Measurements from ENCODE around the gene BCL2L13. TPM values are rescaled to one million over a fixed set of nuclear protein-coding genes. Genes with fewer than 3 reads are reported as not detected.
A peak's percentile ranks its signal among the peaks of the same experiment; 100 is the strongest.

BCL2L13 gene
- total and polyA plus RNA-seq, 2 experiments from 2014 or later: 34.4 to 38.6 TPM

DNA sequence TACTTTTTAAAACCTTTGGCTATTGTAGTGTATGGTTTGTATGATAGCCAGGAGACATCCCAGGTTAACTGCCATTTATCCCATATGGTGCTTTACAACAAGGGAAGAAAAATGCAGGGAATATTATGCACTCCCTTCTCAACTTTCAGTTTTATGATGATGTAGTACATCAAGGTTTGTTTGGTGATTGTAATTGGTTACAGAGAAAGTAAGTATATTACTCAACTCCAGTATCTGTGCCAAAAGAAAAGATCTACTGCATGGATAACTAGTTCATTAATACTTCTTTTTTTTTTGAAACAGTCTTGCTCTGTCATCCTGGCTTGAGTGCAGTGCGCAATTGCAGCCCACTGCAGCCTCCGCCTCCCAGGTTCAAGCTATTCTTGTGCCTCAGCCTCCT lies 65.3 kb downstream of the BCL2L13 start:
- no peaks in the 10 kb centered on the region for H3K36me3 ChIP-seq (replicated peaks; ENCODE audit: insufficient read depth, low read depth)
- no peaks in the 10 kb centered on the region for H4K20me1 ChIP-seq (ENCODE audit: insufficient read depth, poor library complexity, severe bottlenecking)
- H3K4me1 ChIP-seq (ENCODE audit: insufficient read depth): peaks cover 3% of the 10 kb centered on the region
- peaks cover 5% of the 10 kb centered on the region for H3K79me2 ChIP-seq
- no peak overlapping the region for H2AFZ ChIP-seq
- DNase-seq (ENCODE audit: low spot score): no peak
- TF ChIP-seq EZH2phosphoT487 (IDR thresholded peaks at IDR 0.05; ENCODE audit: low read depth, severe bottlenecking, unreplicated experiment) (no peak), EZH2 (IDR thresholded peaks at IDR 0.05; ENCODE audit: borderline replicate concordance) (no peak)
- TF ChIP-seq, protein P1, sequence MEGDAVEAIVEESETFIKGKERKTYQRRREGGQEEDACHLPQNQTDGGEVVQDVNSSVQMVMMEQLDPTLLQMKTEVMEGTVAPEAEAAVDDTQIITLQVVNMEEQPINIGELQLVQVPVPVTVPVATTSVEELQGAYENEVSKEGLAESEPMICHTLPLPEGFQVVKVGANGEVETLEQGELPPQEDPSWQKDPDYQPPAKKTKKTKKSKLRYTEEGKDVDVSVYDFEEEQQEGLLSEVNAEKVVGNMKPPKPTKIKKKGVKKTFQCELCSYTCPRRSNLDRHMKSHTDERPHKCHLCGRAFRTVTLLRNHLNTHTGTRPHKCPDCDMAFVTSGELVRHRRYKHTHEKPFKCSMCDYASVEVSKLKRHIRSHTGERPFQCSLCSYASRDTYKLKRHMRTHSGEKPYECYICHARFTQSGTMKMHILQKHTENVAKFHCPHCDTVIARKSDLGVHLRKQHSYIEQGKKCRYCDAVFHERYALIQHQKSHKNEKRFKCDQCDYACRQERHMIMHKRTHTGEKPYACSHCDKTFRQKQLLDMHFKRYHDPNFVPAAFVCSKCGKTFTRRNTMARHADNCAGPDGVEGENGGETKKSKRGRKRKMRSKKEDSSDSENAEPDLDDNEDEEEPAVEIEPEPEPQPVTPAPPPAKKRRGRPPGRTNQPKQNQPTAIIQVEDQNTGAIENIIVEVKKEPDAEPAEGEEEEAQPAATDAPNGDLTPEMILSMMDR (IDR thresholded peaks at IDR 0.05; ENCODE audit: poor library complexity): no peak
- 100% methylated on average over 2 of the region's 2 CpGs for WGBS (ENCODE audit: low lambda C conversion rate, missing lambda C conversion rate)
- H3K4me3 ChIP-seq: no peak overlapping the region
- H3K9me3 ChIP-seq (ENCODE audit: low read depth): no peaks in the 10 kb centered on the region
- no peak overlapping the region for H3K27ac ChIP-seq
- no peak overlapping the region for H3K4me2 ChIP-seq
- no peaks in the 10 kb centered on the region for H3K9me2 ChIP-seq (replicated peaks; ENCODE audit: insufficient read depth)
- H3K27me3 ChIP-seq: no peaks in the 10 kb centered on the region

DNA sequence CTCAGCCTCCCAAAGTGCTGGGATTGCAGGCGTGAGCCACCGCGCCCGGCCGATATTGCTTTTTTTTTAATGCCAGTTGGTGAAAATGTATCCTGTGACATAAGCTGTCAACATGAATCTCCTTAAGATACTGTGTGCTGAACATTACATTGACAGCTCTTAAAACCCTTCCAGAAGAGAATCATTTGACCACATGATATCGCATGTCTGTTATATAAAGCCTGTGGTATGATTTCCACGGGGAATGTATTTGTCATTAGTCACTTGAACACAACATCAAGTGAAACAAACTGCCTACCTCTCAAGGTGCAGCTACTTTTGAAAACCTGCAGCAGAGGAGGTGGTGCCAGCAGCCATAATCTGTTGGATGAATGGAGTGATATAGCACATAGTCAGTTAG lies 67.0 kb downstream of the BCL2L13 start:
- Histone ChIP-seq H4K20me1 (ENCODE audit: insufficient read depth, poor library complexity, severe bottlenecking) (no peaks in the 10 kb centered on the region), H2AFZ (no peak overlapping the region), H3K27me3 (no peaks in the 10 kb centered on the region), H3K9me2 (replicated peaks; ENCODE audit: insufficient read depth) (no peaks in the 10 kb centered on the region), H3K4me2 (no peak overlapping the region), H3K79me2 (peaks cover 5% of the 10 kb centered on the region), H3K4me1 (ENCODE audit: insufficient read depth) (peaks cover 3% of the 10 kb centered on the region), H3K27ac (peak overlapping the region; percentile 79), H3K4me3 (no peak overlapping the region), H3K36me3 (replicated peaks; ENCODE audit: insufficient read depth, low read depth) (no peaks in the 10 kb centered on the region), H3K9me3 (ENCODE audit: low read depth) (no peaks in the 10 kb centered on the region)
- TF ChIP-seq, protein P1 (IDR thresholded peaks at IDR 0.05; ENCODE audit: poor library complexity): no peak
- TF ChIP-seq EZH2 (IDR thresholded peaks at IDR 0.05; ENCODE audit: borderline replicate concordance): no peak
- TF ChIP-seq EZH2phosphoT487 (IDR thresholded peaks at IDR 0.05; ENCODE audit: low read depth, severe bottlenecking, unreplicated experiment): no peak
- 94% methylated on average over 7 of the region's 7 CpGs for WGBS (ENCODE audit: low lambda C conversion rate, missing lambda C conversion rate)
- no peak for DNase-seq (ENCODE audit: low spot score)

DNA sequence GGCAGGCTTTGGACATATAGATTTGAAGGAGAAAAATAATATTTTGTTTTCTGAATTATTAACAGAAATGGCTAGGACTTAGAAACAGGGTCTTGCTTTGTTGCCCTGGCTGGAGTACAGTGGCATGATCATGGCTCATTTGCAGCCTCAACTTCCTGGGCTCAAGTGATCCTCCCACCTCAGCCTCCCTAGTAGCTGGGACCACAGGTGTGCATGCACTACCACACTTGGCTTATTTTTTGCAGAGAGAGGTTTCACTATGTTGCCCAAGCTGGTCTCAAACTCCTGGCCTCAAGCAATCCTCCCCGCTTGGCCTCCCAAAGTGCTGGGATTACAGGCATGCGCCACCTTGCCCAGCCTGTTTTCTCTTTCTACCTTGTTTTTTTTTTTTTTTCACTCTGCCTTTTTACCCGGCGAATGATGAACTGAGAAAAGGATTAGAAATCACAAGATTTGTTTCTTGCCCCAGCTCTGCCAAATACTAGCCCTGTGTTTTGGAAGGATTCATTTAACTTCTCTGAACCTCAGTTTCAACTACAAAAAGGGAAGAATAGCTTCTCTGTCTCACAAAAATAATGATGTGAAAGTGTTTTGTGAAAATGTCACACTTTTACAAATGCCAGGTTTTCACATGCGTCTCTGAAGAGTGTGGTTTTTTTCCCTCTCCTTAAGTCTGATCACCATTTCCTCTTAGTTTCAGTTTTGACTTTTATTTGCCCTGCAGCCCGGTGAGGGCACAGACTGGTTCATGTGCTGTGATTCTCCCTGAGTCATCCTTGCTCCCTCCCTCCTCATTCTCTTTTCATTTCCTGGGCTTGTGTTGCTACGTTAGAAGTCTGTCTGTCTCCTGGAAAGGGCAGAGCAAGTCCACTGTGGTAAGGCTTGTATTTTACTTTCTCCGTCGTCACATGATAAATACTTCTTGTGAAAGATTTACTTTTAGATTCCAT lies 67.7 kb downstream of the BCL2L13 start:
- H3K9me2 ChIP-seq (replicated peaks; ENCODE audit: insufficient read depth): no peaks in the 10 kb centered on the region
- peak overlapping the region; percentile 79 for H3K27ac ChIP-seq
- no peak overlapping the region for H2AFZ ChIP-seq
- no peak overlapping the region for H3K4me3 ChIP-seq
- H3K27me3 ChIP-seq: no peaks in the 10 kb centered on the region
- peak overlapping the region; percentile 60 for H3K4me2 ChIP-seq
- WGBS (ENCODE audit: low lambda C conversion rate, missing lambda C conversion rate): 52% methylated on average over 9 of the region's 9 CpGs
- DNase-seq (ENCODE audit: low spot score): peak; percentile 77
- H3K79me2 ChIP-seq: peaks cover 5% of the 10 kb centered on the region
- H3K9me3 ChIP-seq (ENCODE audit: low read depth): no peaks in the 10 kb centered on the region
- H3K4me1 ChIP-seq (ENCODE audit: insufficient read depth): peaks cover 3% of the 10 kb centered on the region
- no peaks in the 10 kb centered on the region for H3K36me3 ChIP-seq (replicated peaks; ENCODE audit: insufficient read depth, low read depth)
- H4K20me1 ChIP-seq (ENCODE audit: insufficient read depth, poor library complexity, severe bottlenecking): no peaks in the 10 kb centered on the region
- TF ChIP-seq EZH2 (IDR thresholded peaks at IDR 0.05; ENCODE audit: borderline replicate concordance) (no peak), EZH2phosphoT487 (IDR thresholded peaks at IDR 0.05; ENCODE audit: low read depth, severe bottlenecking, unreplicated experiment) (no peak)
- TF ChIP-seq, protein P1 (IDR thresholded peaks at IDR 0.05; ENCODE audit: poor library complexity): no peak

All from hepatocyte (in vitro differentiated cells).